Lower lobe of right lung (tissue), 2 donors: ENCODE data around the gene MACROD1. TPM values are rescaled to one million over a fixed set of nuclear protein-coding genes. Genes with fewer than 3 reads are reported as not detected.
A peak's percentile ranks its signal among the peaks of the same experiment; 100 is the strongest.

ENCODE experiments used
- ATAC-seq, 2 donors: fragments of 200-7000 bp; cut with Tn5 transposase; one replicate each; pipeline ENCODE4 v1.9.1; 2020 to 2022; ENCODE audit warnings: mild to moderate bottlenecking in 2 of 2, moderate library complexity in 2 of 2
- DNase-seq: peaks from one replicate; pipeline ENCODE4 v3.0.0-alpha.2; 2020
- H3K27ac ChIP-seq: fragments of 200-600 bp; one replicate; pipeline ENCODE4 v1.8.0; 2022
- H3K27me3 ChIP-seq: fragments of 200-600 bp; one replicate; pipeline ENCODE4 v1.8.0; 2022; ENCODE audit warnings: low read depth
- H3K36me3 ChIP-seq: fragments of 200-600 bp; one replicate; pipeline ENCODE4 v1.8.0; 2022; ENCODE audit warnings: mild to moderate bottlenecking
- H3K4me1 ChIP-seq: fragments of 200-600 bp; one replicate; pipeline ENCODE4 v1.8.0; 2022
- H3K4me3 ChIP-seq: fragments of 200-600 bp; one replicate; pipeline ENCODE4 v1.8.0; 2022; ENCODE audit warnings: mild to moderate bottlenecking
- H3K9me3 ChIP-seq: fragments of 200-600 bp; one replicate; pipeline ENCODE4 v1.8.0; 2022
- CTCF ChIP-seq: fragments of 200-600 bp; IDR thresholded peaks from one replicate; pipeline ENCODE4 v1.8.0; 2022; ENCODE audit warnings: antibody characterized with exemption, mild to moderate bottlenecking
- intact Hi-C: fragments of 100-400 bp; cut with DNase I; formaldehyde crosslinking; loops from one replicate; pipeline ENCODE4 v1.11.0; 2022
- total RNA-seq: library from RNA; stranded (reverse); fragmentation: NEBNext Ultra II Directional; extraction: Animal tissue kit (Norgen Biotek cat#: 25700); gene quantifications from one replicate; pipeline ENCODE4 v1.2.1, GENCODE V29; 2021
- donor health status: DM: no; HTN: yes; CAD: no; lungs with severe emphysema.

The MACROD1 gene
- total RNA-seq, 1 donor from 2014 or later = 15.0 TPM

DNA sequence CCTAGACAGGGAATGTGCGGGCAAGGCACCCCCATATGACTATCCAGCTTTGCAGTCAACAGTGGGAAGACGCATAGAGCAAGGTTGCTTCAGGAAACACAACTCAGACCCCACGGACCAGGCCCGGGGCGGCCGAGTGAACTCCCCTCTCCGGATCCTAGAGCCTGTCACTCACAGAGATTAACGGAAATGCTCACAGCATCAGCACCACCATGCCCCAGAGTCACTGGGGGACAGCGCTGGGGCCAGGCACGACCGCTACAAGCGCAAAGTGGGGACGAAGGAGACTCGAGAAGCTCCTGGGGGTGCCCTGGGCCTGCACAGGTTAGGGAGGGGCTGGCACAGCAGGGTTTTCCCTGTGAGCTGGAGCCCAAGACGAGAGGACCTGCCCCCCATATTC lies 15.9 kb downstream of the MACROD1 start:
- intact Hi-C loops = no loop called here
- ATAC-seq (no peak), DNase-seq (no peak)
- Histone ChIP-seq H3K4me3 (no peak overlapping the region), H3K36me3 (no peaks in the 10 kb centered on the region), H3K27me3 (no peaks in the 10 kb centered on the region), H3K27ac (no peak overlapping the region), H3K9me3 (no peaks in the 10 kb centered on the region), H3K4me1 (peaks cover 19% of the 10 kb centered on the region)
- no peak for TF ChIP-seq CTCF

- TF ChIP-seq CTCF = peak; percentile 8
- peaks cover 19% of the 10 kb centered on the region for H3K4me1 ChIP-seq
- intact Hi-C loops = loop anchor here (5.0 kb wide), 1 partner anchor 147 kb away; no protein-coding TSS in a partner anchor
- DNase-seq = no peak
- H3K9me3 ChIP-seq = no peaks in the 10 kb centered on the region
- H3K27ac ChIP-seq = no peak overlapping the region
- no peak for ATAC-seq
- no peaks in the 10 kb centered on the region for H3K36me3 ChIP-seq
- H3K27me3 ChIP-seq = no peaks in the 10 kb centered on the region
- H3K4me3 ChIP-seq = no peak overlapping the region
These were observed 16.8 kb downstream of the MACROD1 start for GRCh38 chr11:64148917-64149617.

DNA sequence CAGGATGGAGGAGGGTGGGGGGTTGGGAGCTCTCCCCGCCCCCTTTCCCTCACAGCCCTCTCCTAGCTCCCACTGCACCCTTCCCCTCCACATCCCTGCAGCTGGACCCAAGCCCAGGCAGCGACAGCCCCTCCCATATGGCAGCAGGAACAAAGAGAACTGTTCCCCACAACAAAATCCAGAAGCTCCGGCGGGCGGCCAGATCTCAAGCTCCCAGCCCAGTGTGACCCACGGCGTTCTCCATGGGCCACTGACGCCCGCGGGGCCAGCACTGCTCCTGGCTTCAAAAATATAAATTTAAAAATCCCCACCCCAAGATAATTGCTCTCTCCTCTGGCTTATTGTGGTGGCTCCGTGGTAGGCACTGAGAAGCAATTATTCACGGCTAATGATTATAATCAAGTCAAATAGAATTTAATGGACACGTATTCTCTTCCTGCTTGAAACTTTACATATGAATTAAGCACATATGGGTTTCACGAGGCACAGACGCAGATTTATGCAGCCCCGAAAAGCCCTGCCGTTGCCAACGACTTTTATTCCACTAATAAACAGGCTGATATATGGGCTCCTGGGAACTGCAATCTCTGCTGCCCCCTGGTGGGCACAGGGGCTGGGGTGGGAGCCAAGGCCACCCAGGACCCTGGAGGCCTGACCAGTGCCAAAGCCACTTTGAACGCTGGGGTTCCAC lies 17.5 kb downstream of the MACROD1 start:
- peak; percentile 98 for TF ChIP-seq CTCF
- Histone ChIP-seq H3K27ac (no peak overlapping the region), H3K36me3 (no peaks in the 10 kb centered on the region), H3K4me3 (peak overlapping the region; percentile 38), H3K4me1 (peaks cover 19% of the 10 kb centered on the region), H3K27me3 (no peaks in the 10 kb centered on the region), H3K9me3 (no peaks in the 10 kb centered on the region)
- DNase-seq (peak; percentile 79), ATAC-seq (peak; percentile 73 to 79)
- intact Hi-C loops = loop anchor here (5.0 kb wide), 1 partner anchor 146 kb away; no protein-coding TSS in a partner anchor

- intact Hi-C loops = loop anchor here (5.0 kb wide), 1 partner anchor 144 kb away; no protein-coding TSS in a partner anchor
- H3K4me1 ChIP-seq = peaks cover 11% of the 10 kb centered on the region
- H3K27me3 ChIP-seq = no peaks in the 10 kb centered on the region
- DNase-seq = peak; percentile 78
- H3K36me3 ChIP-seq = no peaks in the 10 kb centered on the region
- H3K9me3 ChIP-seq = no peaks in the 10 kb centered on the region
- H3K4me3 ChIP-seq = no peak overlapping the region
- peak; percentile 66 to 78 for ATAC-seq
- no peak overlapping the region for H3K27ac ChIP-seq
- TF ChIP-seq CTCF = peak; percentile 75
These were observed 19.6 kb downstream of the MACROD1 start for GRCh38 chr11:64146036-64146955.
